GM13976 (cell line): Measurements from ENCODE around the gene MAPK8IP3.
"Not testable (repeated sequence)": the region's sequence is repeated elsewhere in the genome, so short reads cannot be mapped to it uniquely, and the experiment has no call there.

Source experiments
- DNase-seq: peaks from one replicate; pipeline ENCODE4 v3.0.0; 2012; ENCODE audit warnings: low spot score
- CTCF ChIP-seq: IDR thresholded peaks from 2 replicates; pipeline ENCODE4 v1.5.1; 2012; ENCODE audit warnings: borderline replicate concordance, mild to moderate bottlenecking; ENCODE audit not compliant: insufficient read depth; ENCODE audit errors: extremely low read depth, missing control alignments, control extremely low read depth
- in situ Hi-C: fragments of 300-500 bp; cut with MboI; formaldehyde crosslinking; loops from one replicate; pipeline ENCODE4 v1.12.0; 2022; ENCODE audit warnings: low sequenced_read_pairs, mixed read lengths, inconsistent platforms; ENCODE audit not compliant: unreplicated experiment

MAPK8IP3 gene

GRCh38 chr16:1793578-1794220 is 87.7 kb downstream of the MAPK8IP3 start, which contains the start of gene IGFALS:
Gene IGFALS (minus strand): TSS chr16:1793705. CDS start chr16:1793652, 53 bp downstream.
- TF ChIP-seq CTCF: no peak
- in situ Hi-C loops: no loop called here
- no peak for DNase-seq

GRCh38 chr16:1794221-1794871 is 88.4 kb downstream of the MAPK8IP3 start:
- in situ Hi-C loops: no loop called here
- no peak for TF ChIP-seq CTCF
- no peak for DNase-seq

- TF ChIP-seq CTCF: no peak
- in situ Hi-C loops: no loop called here
- no peak for DNase-seq
These were observed 89.1 kb downstream of the MAPK8IP3 start for GRCh38 chr16:1794908-1795666.

- DNase-seq, in situ Hi-C loops: not testable (repeated sequence)
These were observed 93.3 kb downstream of the MAPK8IP3 start for GRCh38 chr16:1799263-1799662.

- in situ Hi-C loops: no loop called here
- no peak for DNase-seq
- TF ChIP-seq CTCF: no peak
These were observed 94.7 kb downstream of the MAPK8IP3 start for GRCh38 chr16:1800701-1801100.

GRCh38 chr16:1807626-1808025 is 101.6 kb downstream of the MAPK8IP3 start:
- no peak for DNase-seq
- in situ Hi-C loops: no loop called here
- TF ChIP-seq CTCF: no peak

GRCh38 chr16:1808691-1809090 is 102.7 kb downstream of the MAPK8IP3 start:
- no peak for TF ChIP-seq CTCF

More at GRCh38 chr16:1808691-1809090, 102.7 kb downstream of the MAPK8IP3 start:
- in situ Hi-C loops: no loop called here
- DNase-seq: no peak
